Measurements from ENCODE around the gene CXCL14.

CXCL14 gene

GRCh38 chr5:135578685-135579341, at the start of gene CXCL14:
Gene CXCL14 (minus strand): TSS chr5:135578991. CDS start chr5:135578778, 213 bp downstream.
- no peak for DNase-seq (ENCODE audit: low read depth)

- DNase-seq (ENCODE audit: low read depth): no peak
Observed at GRCh38 chr5:135626636-135627035, 47.8 kb upstream of the CXCL14 start.

- DNase-seq (ENCODE audit: low read depth): no peak
Observed at GRCh38 chr5:135625961-135626360, 47.2 kb upstream of the CXCL14 start.

GRCh38 chr5:135625486-135625885, 46.7 kb upstream of the CXCL14 start:
- no peak for DNase-seq (ENCODE audit: low read depth)

GRCh38 chr5:135625061-135625460, 46.3 kb upstream of the CXCL14 start:
- no peak for DNase-seq (ENCODE audit: low read depth)

- no peak for DNase-seq (ENCODE audit: low read depth)
Observed at GRCh38 chr5:135623186-135623715, 44.5 kb upstream of the CXCL14 start.

GRCh38 chr5:135615581-135616260, 36.9 kb upstream of the CXCL14 start:
- no peak for DNase-seq (ENCODE audit: low read depth)

- no peak for DNase-seq (ENCODE audit: low read depth)
Observed at GRCh38 chr5:135615171-135615570, 36.4 kb upstream of the CXCL14 start.

- DNase-seq (ENCODE audit: low read depth): no peak
Observed at GRCh38 chr5:135609981-135610380, 31.2 kb upstream of the CXCL14 start.

- DNase-seq (ENCODE audit: low read depth): no peak
Observed at GRCh38 chr5:135608761-135609443, 30.1 kb upstream of the CXCL14 start.

GRCh38 chr5:135608361-135608760, 29.6 kb upstream of the CXCL14 start:
- no peak for DNase-seq (ENCODE audit: low read depth)

GRCh38 chr5:135606431-135606830, 27.6 kb upstream of the CXCL14 start:
- DNase-seq (ENCODE audit: low read depth): no peak

GRCh38 chr5:135605221-135605620, 26.4 kb upstream of the CXCL14 start:
- no peak for DNase-seq (ENCODE audit: low read depth)

- no peak for DNase-seq (ENCODE audit: low read depth)
Observed at GRCh38 chr5:135604056-135604455, 25.3 kb upstream of the CXCL14 start.

GRCh38 chr5:135602882-135603721, 24.3 kb upstream of the CXCL14 start:
- DNase-seq (ENCODE audit: low read depth): no peak

GRCh38 chr5:135601466-135601865, 22.7 kb upstream of the CXCL14 start:
- no peak for DNase-seq (ENCODE audit: low read depth)

- DNase-seq (ENCODE audit: low read depth): peak; percentile 43
Observed at GRCh38 chr5:135600971-135601381, 22.2 kb upstream of the CXCL14 start.

- no peak for DNase-seq (ENCODE audit: low read depth)
Observed at GRCh38 chr5:135600152-135600570, 21.4 kb upstream of the CXCL14 start.

GRCh38 chr5:135599421-135600151, 20.8 kb upstream of the CXCL14 start:
- no peak for DNase-seq (ENCODE audit: low read depth)

- no peak for DNase-seq (ENCODE audit: low read depth)
Observed at GRCh38 chr5:135598691-135599395, 20.1 kb upstream of the CXCL14 start.

- no peak for DNase-seq (ENCODE audit: low read depth)
Observed at GRCh38 chr5:135596788-135597187, 18.0 kb upstream of the CXCL14 start.
